Upper lobe of left lung (tissue), 4 donors: ENCODE results near the gene PTPRN2.
"Not testable (repeated sequence)": the region's sequence is repeated elsewhere in the genome, so short reads cannot be mapped to it uniquely, and the experiment has no call there.

ENCODE experiments used
- CTCF ChIP-seq, 6 experiments: fragments of 450-650 bp in 4 of 6; fragments of 200-600 bp in 2 of 6; sonication (generic) in 2 of 6; IDR thresholded peaks; one replicate each; pipeline ENCODE4 v1.5.1; 2016 to 2019; ENCODE audit warnings: antibody characterized with exemption in 6 of 6
- EP300 ChIP-seq, 4 donors: sonication (generic); formaldehyde crosslinking; IDR thresholded peaks; one replicate each; pipeline ENCODE4 v1.5.1; 2017; ENCODE audit warnings: antibody characterized with exemption in 4 of 4, control low read depth in 2 of 4
- POLR2A ChIP-seq, 4 donors: fragments of 450-650 bp; IDR thresholded peaks; one replicate each; pipeline ENCODE4 v1.5.1; 2016 to 2017; ENCODE audit warnings: antibody characterized with exemption in 4 of 4, mild to moderate bottlenecking in 2 of 4
- POLR2AphosphoS5 ChIP-seq, 2 donors: sonication (generic); formaldehyde crosslinking; IDR thresholded peaks; one replicate each; pipeline ENCODE4 v1.5.1; 2017; ENCODE audit warnings: antibody characterized with exemption in 2 of 2

GRCh38 chr7:157665634-157665988, 922.0 kb downstream of the PTPRN2 start:
- not testable (repeated sequence) for TF ChIP-seq CTCF, POLR2A, POLR2AphosphoS5, EP300 (IDR thresholded peaks at IDR 0.05)
